Stimulated activated CD4-positive, alpha-beta T cell treated with anti-CD3 and anti-CD28 coated beads, Interleukin-4, amount 100 ng/mL, for 1 hour (primary cell): ENCODE results near the gene TPSAB1.
"Not testable (repeated sequence)": the region's sequence is repeated elsewhere in the genome, so short reads cannot be mapped to it uniquely, and the experiment has no call there.

Source experiments
- DNase-seq: peaks from one replicate; pipeline ENCODE4 v3.0.0-alpha.2; 2020

Gene TPSAB1

DNA sequence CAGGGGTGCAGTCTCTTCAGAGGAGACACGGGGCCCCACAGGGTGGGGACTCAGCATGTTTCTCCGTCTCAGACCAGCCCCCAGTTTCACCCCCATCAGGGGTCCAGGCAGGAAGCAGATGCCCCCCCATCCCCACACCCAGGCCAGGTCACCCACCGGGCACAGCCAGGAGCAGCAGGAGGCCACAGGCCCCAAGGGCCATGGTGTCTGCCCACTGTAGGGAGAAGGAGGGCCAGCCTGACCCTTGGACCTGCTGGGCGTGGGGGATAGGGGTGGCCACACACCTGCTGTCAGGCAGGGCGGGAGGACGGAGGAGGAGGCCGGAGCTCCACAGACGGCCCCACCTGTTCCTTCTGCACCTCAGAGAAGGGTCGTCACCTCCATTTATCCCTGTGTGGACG is 15.5 kb upstream of the TPSAB1 start, which contains the start of gene TPSG1:
Gene TPSG1, minus strand, starts transcription at position 218 of the 401 bp plus-strand sequence. Its CDS starts 16 bp downstream, at position 202.
- no peak for DNase-seq

DNA sequence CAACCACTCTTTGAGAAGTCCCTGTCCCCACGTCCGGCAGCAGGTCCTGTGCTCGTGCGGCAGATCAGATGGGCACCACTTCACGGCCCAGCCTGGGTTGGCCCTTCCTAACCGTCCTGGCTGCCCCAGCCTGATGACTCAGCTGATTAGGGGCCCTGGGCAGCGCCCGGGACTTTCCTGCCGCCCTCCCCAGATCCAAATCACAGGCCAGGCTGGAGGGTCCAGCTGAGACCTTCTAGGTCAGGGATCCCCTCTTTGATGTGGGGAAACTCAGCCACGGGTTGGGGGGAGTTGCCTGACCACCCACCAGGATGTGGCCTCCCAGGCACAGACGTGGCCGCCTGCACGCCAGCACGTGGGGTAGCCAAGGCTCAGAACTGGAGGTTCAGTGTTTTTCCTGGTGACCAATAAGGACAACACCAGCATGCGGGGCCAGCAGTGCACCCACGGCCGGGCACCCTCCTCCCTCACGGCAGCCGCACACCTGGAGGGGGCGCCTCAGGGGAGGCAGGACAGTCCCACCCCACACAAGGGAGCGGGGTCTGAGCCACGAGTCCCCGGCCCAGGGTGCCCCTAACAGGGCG is 14.7 kb upstream of the TPSAB1 start:
- DNase-seq: not testable (repeated sequence)

DNA sequence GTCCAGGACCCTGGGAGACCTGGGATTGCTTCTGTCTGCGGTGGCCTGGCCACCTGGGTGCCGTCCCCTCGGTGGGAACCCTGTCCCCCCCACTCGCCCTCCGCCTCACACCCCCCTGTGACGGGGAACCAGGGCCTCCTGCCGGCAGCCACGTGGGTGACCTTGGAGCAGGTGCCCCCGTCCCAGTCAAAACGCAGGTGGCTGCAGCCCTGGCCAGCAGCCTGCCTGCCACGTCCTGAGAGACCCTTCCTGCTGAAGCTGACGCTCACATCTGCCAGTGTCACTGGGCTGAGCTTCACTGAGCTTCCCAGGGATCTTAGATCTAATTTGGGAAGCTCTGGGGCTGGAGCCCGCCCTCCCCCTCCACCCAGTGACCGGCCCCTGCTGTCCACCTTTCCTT is 13.8 kb upstream of the TPSAB1 start:
- DNase-seq: not testable (repeated sequence)

DNA sequence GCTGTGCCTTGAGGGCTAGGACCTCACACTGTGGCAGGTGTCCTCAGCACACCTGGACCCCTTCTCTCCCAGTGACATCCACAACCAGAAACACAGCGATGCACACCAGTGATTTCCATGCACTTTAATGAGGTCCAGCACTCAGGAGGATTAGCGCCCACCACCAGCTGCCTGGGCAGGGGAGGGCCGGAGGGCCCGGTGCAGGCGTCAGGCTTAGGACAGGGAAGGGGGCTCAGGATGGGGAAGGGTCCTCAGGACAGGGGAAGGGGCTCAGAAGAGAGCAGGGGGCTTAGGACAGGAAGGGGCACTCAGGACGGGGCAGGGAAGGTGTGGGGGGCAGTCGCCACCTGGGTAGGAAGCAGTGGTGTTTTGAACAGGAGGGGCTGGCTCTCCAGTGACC is 12.3 kb upstream of the TPSAB1 start:
- not testable (repeated sequence) for DNase-seq

DNA sequence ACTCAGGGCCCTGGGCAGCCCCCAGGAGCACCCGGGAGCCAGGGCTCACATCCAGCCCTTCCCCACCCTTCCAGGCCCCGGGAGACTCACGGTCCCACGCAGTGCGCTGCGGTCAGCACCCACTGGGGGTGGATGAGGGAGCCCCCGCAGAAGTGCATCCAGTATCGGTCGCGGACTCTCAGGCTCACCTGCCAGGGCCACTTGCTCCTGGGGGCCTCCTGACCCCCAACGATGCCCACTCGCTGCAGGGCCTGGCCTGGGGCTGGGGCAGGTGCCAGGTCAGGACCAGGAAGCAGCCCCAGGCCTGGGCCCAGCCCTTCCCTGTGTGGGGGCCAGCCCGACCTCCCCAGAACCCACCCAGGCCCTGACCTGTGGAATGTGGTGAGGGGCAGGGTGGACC is 11.0 kb upstream of the TPSAB1 start:
- not testable (repeated sequence) for DNase-seq

DNA sequence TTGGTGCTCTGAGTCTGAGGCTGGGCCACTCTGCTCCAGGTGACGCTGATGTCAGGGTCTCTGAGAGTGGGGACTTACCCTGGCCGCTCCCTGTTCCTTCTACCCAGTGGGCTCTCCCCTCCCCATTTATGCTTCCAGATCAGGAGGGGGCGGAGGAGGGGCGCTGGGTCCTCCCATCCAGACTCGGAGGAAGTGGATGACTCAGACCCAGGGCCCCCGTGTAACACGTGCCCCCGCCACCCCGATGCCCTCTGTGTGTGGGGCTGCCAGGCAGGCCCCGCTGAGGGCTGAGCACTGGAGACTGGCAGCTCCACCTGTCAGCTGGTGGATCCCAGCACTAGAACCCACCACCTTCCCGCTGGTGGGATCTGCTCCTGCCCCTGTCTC is 10.4 kb upstream of the TPSAB1 start, which contains the start of gene TPSB2:
Gene TPSB2, minus strand, starts transcription at position 101 of the 387 bp plus-strand sequence. CDS start 233 bp downstream, outside the sequence.
- DNase-seq: not testable (repeated sequence)

DNA sequence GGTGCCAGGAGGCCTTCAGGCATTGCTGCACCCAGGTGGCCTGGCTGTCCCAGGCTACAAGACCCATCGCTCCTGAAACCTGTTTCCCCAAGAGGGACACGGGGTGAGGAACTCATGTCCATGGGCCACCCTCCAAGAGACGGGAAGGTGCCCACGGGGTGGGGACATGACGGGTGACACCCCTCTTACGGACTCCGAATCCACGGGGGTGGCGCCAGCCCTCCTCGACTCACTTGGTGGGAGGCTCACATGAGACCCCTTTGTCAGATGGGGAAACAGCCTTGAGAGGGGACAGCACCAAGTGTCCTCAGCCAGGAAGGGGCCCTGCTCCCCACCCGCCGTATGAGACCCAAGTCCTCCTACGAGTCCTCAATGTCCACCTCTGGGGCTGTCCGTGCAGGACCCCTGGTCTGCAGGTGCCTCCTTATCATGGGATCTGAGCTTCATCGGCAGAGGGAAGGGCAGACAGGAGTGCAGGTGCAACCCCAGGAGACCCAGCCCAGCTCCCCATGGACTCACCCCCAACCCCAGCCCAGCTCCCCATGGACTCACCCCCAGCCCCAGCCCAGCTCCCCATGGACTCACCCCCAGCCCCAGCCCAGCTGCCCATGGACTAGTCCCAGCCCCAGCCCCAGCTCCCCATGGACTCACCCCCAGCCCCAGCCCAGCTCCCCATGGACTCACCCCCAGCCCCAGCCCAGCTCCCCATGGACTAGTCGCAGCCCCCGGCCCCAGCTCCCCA is 9.9 kb upstream of the TPSAB1 start:
- DNase-seq: not testable (repeated sequence)

DNA sequence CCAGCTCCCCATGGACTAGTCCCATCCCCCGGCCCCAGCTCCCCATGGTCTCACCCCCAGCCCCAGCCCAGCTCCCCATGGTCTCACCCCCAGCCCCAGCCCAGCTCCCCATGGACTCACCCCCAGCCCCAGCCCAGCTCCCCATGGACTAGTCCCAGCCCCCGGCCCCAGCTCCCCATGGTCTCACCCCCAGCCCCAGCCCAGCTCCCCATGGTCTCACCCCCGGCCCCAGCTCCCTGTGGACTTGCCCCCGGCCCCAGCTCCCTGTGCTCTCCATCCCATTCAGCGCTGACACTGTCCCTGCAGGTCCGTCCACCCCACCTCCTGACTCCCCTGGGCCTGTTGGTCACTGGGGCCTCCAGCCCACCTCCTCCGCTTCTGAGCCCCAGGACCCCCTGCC is 9.2 kb upstream of the TPSAB1 start:
- not testable (repeated sequence) for DNase-seq

DNA sequence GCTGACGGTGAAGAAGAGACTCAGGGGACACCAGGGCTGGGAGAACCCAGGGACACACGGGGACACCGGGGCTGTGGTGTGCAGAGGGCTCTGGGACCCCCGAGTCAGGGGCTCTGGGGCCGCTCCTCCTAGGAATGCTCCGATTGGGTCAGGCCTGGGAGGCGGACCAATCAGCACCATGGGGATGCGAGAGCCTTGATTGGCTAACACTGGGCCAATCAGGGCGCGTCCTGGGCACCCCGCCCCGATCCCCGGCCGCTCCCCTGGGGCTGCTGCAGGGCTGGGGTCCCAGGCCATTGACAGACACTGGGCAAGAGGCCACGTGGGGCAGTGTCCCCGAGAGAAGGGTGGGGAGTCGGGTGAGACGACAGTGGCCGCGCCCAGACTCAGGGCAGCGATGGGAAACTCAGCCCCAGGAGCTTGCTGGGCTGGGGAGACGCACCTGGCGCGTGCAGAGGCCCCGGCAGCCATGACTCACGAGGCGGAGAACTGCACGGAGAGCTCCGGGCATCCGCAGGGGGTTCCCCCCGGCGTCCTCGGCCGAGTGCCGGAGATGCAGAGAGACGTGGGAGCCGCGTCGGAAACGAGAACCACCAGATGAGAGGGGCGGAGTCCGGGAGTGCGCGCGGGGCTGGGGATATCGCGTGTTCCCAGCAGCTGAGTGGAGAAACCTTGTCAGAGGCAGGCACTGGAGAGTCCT is 8.3 kb upstream of the TPSAB1 start:
- not testable (repeated sequence) for DNase-seq

DNA sequence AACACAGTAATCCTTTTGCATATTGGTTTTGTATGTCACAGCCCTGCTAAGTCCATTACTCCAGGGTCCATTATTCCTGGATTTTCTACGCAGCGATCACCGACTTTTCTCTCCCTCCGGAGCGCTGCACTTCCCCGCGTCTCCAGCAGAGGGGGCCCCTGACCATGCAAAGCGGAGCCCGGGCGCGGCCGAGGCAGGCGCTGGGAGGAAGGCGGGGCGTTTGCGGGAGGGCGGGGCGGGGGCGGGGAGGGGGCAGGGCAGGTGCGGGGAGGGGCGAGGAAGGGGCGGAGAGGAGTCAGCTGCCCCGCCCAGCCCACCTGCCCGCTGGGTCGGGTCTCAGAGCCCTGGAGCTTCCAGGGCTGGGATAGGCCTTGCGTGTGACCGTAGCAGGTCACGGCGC is 3.8 kb upstream of the TPSAB1 start:
- not testable (repeated sequence) for DNase-seq

DNA sequence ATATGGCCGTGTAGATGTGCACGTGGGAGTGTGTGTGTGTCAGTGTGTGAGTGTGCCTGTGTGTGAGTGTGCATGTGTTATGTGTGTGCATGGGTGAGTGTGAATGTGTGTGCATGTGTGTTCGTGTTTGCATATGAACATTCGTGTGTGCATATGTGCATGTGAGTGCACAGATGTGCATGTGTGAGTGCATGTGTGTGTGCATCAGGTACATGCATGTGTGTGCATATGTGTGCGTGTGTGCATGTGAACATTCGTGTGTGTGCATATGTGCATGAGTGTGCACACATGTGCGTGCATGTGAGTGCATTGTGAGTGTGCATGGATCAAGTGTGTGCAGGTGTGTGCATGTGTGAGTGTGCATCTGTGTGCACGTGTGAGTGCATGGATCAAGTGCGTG is 2.5 kb upstream of the TPSAB1 start:
- DNase-seq: no peak

DNA sequence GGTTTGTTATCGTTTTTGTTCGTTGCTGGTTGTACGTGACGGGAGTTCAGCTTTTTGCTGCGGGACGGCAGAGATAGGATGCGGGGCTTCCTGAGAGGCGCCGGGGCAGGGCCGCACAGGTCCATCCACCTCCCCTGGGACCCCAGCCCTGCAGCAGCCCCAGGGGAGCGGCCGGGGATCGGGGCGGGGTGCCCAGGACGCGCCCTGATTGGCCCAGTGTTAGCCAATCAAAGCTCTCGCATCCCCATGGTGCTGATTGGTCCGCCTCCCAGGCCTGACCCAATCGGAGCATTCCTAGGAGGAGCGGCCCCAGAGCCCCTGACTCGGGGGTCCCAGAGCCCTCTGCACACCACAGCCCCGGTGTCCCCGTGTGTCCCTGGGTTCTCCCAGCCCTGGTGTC is 1.6 kb upstream of the TPSAB1 start:
- not testable (repeated sequence) for DNase-seq

DNA sequence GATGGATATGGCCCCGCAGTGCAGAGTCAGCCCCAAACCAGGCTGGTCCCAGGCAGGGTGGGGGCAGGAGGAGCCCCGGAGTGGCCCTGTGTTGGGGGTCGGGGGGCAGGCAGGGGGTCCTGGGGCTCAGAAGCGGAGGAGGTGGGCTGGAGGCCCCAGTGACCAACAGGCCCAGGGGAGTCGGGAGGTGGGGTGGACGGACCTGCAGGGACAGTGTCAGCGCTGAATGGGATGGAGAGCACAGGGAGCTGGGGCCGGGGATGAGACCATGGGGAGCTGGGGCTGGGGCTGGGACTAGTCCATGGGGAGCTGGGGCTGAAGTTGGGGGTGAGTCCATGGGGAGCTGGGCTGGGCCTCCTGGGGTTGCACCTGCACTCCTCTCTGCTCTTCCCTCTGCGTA is 930 bp upstream of the TPSAB1 start:
- not testable (repeated sequence) for DNase-seq

DNA sequence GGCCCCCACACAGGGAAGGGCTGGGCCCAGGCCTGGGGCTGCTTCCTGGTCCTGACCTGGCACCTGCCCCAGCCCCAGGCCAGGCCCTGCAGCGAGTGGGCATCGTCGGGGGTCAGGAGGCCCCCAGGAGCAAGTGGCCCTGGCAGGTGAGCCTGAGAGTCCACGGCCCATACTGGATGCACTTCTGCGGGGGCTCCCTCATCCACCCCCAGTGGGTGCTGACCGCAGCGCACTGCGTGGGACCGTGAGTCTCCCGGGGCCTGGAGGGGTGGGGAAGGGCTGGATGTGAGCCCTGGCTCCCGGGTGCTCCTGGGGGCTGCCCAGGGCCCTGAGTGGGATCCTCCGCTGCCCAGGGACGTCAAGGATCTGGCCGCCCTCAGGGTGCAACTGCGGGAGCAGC is 576 bp downstream of the TPSAB1 start:
- not testable (repeated sequence) for DNase-seq

DNA sequence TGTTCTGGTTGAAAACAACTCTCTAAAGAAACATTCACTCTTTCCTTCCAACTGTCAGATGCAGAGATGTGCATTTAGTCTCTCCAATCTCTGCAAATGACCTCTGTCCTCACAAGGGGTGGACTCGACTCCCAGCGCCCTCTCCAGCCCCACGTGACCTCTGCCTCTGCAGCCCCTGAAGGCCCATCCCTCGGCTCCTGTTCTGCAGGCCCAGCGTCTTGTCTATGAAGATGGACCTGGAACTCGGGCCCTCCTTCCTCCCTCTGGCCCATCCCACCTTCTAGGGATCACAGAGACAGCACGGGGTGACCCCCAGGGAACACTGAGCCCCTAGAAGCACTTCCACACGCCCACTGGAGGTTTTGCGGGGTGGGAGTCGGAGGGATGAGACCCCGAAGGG is 2.9 kb downstream of the TPSAB1 start:
- DNase-seq: not testable (repeated sequence)

DNA sequence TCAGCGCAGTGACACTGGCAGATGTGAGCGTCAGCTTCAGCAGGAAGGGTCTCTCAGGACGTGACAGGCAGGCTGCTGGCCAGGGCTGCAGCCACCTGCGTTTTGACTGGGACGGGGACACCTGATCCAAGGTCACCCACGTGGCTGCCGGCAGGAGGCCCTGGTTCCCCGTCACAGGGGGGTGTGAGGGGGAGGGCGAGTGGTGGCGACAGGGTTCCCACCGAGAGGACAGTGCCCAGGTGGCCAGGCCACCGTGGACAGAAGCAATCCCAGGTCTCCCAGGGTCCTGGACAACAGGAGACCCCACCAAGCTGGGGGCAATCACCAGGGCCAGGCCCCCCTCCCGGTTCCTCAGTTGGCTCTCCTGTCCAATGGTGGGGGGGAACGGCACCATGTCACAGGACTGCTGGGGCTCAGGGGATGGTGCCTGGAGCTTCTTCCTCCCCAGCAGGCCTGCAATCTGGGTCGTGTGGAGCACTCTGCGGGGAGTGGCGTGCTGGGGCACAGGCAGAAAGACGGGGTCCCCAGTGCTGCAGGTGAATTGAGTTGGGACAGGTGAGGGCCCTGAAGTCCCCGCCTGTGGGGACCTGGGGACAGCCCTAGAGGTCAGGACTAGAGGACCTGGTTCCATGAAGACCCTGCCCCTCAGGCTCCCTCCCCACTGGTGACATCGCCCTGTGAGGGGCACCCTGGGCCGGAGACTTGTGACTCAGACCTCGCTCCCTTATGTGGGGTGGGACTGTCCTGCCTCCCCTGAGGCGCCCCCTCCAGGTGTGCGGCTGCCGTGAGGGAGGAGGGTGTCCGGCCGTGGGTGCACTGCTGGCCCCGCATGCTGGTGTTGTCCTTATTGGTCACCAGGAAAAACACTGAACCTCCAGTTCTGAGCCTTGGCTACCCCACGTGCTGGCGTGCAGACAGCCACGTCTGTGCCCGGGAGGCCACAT is 3.7 kb downstream of the TPSAB1 start:
- DNase-seq: not testable (repeated sequence)

DNA sequence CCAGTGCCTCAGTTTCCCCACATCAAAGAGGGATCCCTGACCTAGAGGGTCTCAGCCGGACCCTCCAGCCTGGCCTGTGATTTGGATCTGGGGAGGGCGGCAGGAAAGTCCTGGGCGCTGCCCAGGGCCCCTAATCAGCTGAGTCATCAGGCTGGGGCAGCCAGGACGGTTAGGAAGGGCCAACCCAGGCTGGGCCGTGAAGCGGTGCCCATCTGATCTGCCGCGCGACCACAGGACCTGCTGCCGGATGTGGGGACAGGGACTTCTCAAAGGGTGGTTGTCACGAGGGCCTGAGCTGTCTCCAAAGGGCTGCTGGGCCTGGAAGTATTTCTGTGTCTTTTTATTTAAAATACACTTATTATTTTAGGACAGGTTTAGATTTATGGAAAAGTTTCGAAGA is 4.4 kb downstream of the TPSAB1 start:
- DNase-seq: no peak

DNA sequence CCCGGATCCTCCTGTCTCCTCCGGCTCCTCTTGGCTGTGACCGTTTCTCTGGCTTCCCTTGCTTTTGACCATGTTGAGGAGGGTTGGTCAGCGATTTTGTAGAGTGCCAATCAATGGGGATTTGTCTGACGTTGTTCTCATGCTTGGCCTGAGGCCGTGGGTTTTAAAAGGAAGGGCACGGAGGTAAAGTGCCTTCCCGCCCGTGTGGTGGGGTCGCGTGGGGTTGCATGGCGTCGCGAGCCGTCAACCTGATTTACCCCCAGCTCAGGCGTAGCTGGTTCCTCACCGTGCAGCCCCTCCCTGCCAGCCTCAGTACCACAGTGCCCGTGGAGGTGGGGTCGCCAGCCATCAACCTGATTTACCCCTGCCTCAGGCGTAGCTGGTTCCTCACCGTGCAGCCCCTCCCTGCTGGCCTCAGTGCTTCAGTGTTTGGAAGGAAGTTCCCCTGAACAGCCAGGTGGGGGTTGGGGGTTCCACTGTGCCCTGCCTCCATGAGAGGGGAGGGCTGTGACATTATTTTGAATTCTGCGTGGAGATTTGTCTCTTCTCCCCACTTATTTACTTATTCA is 5.0 kb downstream of the TPSAB1 start:
- DNase-seq: no peak

DNA sequence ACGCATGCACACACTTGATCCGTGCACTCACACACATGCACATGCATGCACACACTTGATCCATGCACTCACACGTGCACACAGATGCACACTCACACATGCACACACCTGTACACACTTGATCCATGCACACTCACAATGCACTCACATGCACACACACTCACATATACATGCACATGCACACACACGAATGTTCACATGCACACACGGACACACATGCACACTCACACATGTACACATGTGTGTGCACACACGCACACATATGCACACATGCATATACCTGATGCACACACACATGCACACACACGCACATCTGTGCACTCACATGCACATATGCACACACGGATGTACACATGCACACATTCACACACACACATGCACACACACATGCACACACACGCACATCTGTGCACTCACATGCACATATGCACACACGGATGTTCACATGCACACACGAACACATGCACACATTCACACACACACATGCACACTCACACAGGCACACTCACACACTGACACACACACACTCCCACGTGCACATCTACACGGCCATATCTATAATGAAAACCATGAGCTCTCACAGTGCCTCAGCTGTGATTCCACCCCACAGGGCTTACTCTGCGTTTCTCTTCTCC is 7.5 kb downstream of the TPSAB1 start:
- not testable (repeated sequence) for DNase-seq

DNA sequence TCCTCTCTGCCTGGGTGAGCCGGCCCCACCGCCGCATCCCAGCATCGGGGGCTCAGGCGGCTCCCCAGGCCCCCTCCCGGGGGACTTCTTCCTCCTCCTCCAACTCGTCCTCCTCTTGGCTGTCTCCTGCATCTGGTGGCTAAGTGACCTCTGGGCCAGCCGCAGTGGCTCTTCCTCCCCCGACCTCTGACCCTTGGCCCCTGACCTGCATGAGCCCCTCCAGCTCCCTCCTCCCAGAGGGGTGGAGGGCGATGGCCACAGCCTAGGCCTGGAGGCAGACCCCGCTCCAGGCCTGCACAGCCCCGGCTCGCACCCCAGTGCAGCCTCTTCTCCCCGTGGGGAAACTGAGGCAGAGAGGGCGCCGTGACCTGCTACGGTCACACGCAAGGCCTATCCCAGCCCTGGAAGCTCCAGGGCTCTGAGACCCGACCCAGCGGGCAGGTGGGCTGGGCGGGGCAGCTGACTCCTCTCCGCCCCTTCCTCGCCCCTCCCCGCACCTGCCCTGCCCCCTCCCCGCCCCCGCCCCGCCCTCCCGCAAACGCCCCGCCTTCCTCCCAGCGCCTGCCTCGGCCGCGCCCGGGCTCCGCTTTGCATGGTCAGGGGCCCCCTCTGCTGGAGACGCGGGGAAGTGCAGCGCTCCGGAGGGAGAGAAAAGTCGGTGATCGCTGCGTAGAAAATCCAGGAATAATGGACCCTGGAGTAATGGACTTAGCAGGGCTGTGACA is 8.7 kb downstream of the TPSAB1 start:
- DNase-seq: not testable (repeated sequence)
